Ishikawa (cell line): ENCODE measurements around the gene LRRC1.

Experiments used
- CREB1 ChIP-seq: IDR thresholded peaks from 2 replicates; pipeline ENCODE4 v1.6.1; 2012; ENCODE audit warnings: low read depth
- ZBTB7A ChIP-seq: IDR thresholded peaks from 2 replicates; pipeline ENCODE4 v1.6.1; 2012; ENCODE audit warnings: low read depth

DNA sequence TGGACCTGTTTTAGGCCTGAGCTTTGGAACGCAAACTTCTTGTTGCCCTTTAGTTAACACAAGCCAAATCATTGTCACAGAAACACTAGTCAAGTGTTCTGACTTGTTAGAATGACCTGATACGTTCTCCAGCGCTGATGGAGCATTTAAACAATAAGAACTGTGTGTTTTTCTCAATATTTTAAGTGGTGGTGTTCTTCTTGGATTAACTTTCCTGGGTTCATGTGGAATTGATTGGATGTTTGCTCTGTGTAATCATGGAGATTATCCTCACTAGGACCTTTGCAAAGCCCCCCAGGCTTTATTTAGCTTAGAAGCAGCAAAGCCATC is 1.6 kb downstream of the LRRC1 start:
- TF ChIP-seq ZBTB7A = no peak
- TF ChIP-seq CREB1 = no peak
